Esophagus (tissue), 2 donors: ENCODE results near the gene SERINC5. TPM values are rescaled to one million over a fixed set of nuclear protein-coding genes. Genes with fewer than 3 reads are reported as not detected.
"Not testable (repeated sequence)": the region's sequence is repeated elsewhere in the genome, so short reads cannot be mapped to it uniquely, and the experiment has no call there.

ENCODE experiments used
- H3K27ac ChIP-seq, 2 donors: one replicate each; pipeline ENCODE4 v1.5.1; 2013; ENCODE audit warnings: low read depth in 2 of 2, mild to moderate bottlenecking in 2 of 2, inconsistent platforms in 1 of 2, low read length in 1 of 2, moderate library complexity in 1 of 2
- H3K27me3 ChIP-seq, 2 donors: one replicate each; pipeline ENCODE4 v1.6.1; 2013; ENCODE audit warnings: low read length in 2 of 2, control low read depth in 1 of 2, mild to moderate bottlenecking in 1 of 2; ENCODE audit not compliant: insufficient read depth in 2 of 2, control insufficient read depth in 1 of 2
- H3K36me3 ChIP-seq, 2 donors: one replicate each; pipeline ENCODE4 v1.6.1; 2013; ENCODE audit warnings: low read length in 1 of 2; ENCODE audit not compliant: control insufficient read depth in 2 of 2, insufficient read depth in 2 of 2
- H3K4me1 ChIP-seq, 2 donors: one replicate each; pipeline ENCODE4 v1.6.1; 2013; ENCODE audit warnings: low read length in 1 of 2; ENCODE audit not compliant: control insufficient read depth in 2 of 2, insufficient read depth in 2 of 2
- H3K4me3 ChIP-seq, 2 donors: one replicate each; pipeline ENCODE4 v1.5.1; 2013; ENCODE audit warnings: low read length in 2 of 2, mild to moderate bottlenecking in 2 of 2, low read depth in 1 of 2, moderate library complexity in 1 of 2
- H3K9me3 ChIP-seq, 2 donors: one replicate each; pipeline ENCODE4 v1.6.1; 2013; ENCODE audit warnings: mild to moderate bottlenecking in 2 of 2, low read depth in 1 of 2, low read length in 1 of 2, moderate library complexity in 1 of 2; ENCODE audit not compliant: control insufficient read depth in 2 of 2, insufficient read depth in 1 of 2
- WGBS, 2 donors: extraction: QIAGEN DNeasy Blood & Tissue Kit; methylation state at CpG; one replicate each; pipeline ENCODE4 v1.1.7; 2013; 5-methylcytosine and 5-hydroxymethylcytosine counted together
- polyA plus RNA-seq, 2 donors: library from polyadenylated mRNA; stranded (reverse); fragments of 200-250 nt; gene quantifications; one replicate each; pipeline ENCODE4 v1.2.3, GENCODE V29; 2013
- donor health status: healthy with polysubstance abuse.
- donor health status: Bipolar disorder and iron deficiency.

SERINC5 gene
- polyA plus RNA-seq, 2 donors, result 10.8 to 11.7 TPM

DNA sequence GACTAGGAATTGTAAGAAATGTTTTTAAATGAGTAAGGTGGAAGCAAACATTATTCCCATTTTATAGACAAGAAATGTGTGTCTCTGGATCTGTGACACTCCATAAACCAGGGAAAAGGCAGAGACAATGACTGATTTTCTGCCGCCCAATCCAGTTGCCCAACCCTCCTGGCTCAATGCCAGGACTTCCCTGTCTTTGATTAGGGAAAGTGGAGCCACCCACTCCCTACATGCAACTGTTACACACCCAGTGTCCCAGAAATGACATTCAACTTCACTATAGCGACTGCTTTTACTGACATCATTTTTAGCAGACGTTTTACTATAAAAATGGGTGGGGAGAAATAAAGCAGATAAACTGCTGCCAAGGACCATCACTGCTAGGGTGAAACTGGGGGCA is 141.0 kb downstream of the SERINC5 start:
- H3K4me1 ChIP-seq, result peaks cover 0 to 2% of the 10 kb centered on the region in 2 donors
- no peaks in the 10 kb centered on the region for H3K27me3 ChIP-seq
- H3K36me3 ChIP-seq, result no peaks in the 10 kb centered on the region
- WGBS, 2 donors, result 61 to 69% methylated on average over 3 of the region's 3 CpGs
- H3K9me3 ChIP-seq, result no peaks in the 10 kb centered on the region
- no peak overlapping the region for H3K4me3 ChIP-seq
- no peak overlapping the region for H3K27ac ChIP-seq

DNA sequence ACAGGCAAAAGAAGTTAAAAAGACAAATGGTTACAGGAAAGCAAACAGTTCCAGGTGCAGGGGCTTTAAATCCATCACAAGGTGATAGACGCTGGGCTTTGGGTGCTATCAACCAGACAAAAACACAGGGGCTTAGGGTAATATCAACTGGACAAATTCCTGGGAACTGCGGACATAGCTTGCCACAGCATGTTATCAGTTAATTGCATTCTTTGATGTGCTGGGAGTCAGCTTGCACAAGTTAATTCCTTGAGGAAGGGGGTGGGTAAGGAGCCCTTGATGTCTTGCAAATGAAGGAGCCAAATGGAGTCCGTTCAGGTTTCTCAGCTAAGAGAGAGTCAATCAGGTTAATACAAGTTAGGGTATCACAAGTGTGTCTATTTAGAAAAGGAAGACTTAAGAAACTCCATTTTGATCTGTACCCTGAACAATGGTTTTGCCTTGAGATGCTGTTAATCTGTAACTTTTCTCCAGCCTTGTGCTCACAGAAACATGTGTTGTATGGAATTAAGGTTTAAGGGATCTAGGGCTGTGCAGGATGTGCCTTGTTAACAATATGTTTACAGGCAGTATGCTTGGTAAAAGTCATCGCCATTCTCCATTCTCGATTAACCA is 144.4 kb downstream of the SERINC5 start:
- WGBS, 2 donors, result 53 to 57% methylated on average over 5 of the region's 5 CpGs
- not testable (repeated sequence) for H3K36me3 ChIP-seq

DNA sequence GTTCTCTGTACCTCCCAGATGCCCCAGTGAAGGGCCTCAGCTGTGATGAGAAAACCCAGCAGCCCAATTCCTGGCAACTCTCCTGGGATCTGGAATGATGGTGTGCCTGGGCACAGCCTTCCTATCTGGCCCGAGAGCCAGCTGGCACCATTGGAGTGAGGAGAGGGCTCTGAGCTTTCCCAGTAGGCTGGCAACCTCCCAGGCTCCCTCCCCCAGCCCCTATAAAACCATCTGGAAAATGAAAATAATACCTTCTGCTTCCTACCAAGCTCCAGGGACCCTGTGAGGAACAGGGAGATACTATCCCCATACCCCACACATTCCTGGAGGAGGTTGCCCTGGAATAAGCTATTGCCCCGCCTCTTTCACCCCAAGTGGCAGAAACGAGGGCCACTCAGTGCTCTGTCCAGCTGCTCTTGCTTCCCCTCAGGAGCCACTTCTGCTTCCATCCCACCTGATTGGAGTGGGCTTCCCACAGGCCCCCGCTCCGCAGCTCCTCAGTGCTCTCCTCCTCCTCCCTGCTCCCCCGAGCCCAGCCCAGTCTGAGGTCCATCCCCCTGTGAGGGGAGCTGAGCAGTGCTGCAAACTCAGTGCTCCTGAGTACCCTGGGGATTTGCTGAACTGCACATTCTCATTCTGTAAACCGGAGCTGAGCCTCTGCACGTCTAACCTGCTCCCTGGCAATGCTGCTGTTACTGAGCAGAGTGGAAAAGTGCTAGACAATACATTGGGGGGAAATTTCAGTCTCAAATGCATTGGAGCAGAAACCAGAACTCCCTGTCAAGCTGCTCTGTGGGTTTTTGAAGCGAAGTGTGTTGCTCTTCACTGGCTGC is 146.0 kb downstream of the SERINC5 start:
- H3K27me3 ChIP-seq, result no peaks in the 10 kb centered on the region
- WGBS, 2 donors, result 46 to 52% methylated on average over 9 of the region's 9 CpGs
- H3K27ac ChIP-seq, result no peak overlapping the region
- H3K4me3 ChIP-seq, result no peak overlapping the region
- H3K36me3 ChIP-seq, result no peaks in the 10 kb centered on the region
- H3K9me3 ChIP-seq, result no peaks in the 10 kb centered on the region
- H3K4me1 ChIP-seq, result peaks cover 1 to 2% of the 10 kb centered on the region in 2 donors

More for the DNA sequence above, 144.4 kb downstream of the SERINC5 start:
- not testable (repeated sequence) for H3K4me1 ChIP-seq, H3K9me3 ChIP-seq, H3K4me3 ChIP-seq, H3K27ac ChIP-seq, H3K27me3 ChIP-seq

DNA sequence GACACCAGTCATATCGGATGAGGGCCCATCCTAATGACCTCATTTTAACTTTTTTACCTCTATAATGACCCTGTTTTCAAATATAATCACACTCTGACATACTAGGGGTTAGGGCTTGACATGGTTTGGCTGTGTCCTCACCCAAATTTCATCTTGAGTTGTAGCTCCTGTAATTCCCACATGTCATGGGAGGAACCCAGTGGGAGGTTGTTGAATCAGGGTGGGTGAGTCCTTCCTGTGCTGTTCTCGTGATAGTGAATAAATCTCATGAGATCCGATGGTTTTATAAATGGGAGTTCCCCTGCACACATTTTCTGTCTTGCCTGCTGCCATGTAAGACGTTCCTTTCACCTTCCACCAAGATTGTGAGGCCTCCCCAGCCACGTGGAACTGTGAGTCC is 148.9 kb downstream of the SERINC5 start:
- Histone ChIP-seq H3K4me1 (peaks cover 0 to 2% of the 10 kb centered on the region in 2 donors), H3K27me3 (no peaks in the 10 kb centered on the region), H3K36me3 (no peaks in the 10 kb centered on the region), H3K27ac (no peak overlapping the region), H3K9me3 (no peaks in the 10 kb centered on the region), H3K4me3 (no peak overlapping the region)
- 73 to 76% methylated on average over 5 of the region's 5 CpGs for WGBS, 2 donors

DNA sequence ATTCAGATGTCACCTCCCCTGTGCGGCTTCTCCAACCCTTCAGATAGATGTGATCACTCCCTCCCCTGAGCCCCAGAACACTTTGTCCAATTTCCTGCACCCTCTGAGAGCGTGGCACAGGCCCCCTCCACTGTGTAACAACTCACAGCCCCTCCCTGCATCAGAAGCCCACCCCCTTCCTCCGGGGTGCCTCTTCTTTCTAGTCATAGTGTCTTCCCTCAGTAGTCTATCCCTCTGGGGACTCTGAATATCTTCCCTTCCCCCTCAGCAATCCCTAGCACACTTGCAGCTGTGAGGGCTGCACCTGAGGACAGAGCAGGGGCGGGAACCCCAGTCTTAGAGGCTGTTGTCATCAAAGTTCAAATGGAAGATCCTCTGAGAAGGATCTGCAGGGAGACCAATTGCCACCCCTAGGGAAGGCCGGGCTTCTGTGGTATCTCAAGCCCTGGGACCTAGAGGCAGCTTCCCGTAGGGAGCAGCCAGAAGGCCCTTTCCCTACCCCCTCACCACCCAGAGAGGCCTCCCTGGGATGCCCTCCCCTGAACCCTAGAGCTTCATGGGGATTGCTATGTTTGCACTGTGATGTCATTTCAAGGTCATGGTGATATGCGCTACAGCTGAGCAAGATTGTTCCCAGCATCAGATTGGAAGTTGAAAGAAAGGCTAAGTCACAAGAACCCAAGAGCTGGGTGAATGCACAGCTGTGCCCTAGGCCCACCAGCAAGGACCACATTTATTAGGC is 150.0 kb downstream of the SERINC5 start:
- H3K4me1 ChIP-seq, result peaks cover 0 to 2% of the 10 kb centered on the region in 2 donors
- no peaks in the 10 kb centered on the region for H3K9me3 ChIP-seq
- no peaks in the 10 kb centered on the region for H3K36me3 ChIP-seq
- 75 to 87% methylated on average over 7 of the region's 7 CpGs for whole genome bisulfite sequencing, 2 donors
- H3K27me3 ChIP-seq, result no peaks in the 10 kb centered on the region
- no peak overlapping the region for H3K27ac ChIP-seq
- no peak overlapping the region for H3K4me3 ChIP-seq

DNA sequence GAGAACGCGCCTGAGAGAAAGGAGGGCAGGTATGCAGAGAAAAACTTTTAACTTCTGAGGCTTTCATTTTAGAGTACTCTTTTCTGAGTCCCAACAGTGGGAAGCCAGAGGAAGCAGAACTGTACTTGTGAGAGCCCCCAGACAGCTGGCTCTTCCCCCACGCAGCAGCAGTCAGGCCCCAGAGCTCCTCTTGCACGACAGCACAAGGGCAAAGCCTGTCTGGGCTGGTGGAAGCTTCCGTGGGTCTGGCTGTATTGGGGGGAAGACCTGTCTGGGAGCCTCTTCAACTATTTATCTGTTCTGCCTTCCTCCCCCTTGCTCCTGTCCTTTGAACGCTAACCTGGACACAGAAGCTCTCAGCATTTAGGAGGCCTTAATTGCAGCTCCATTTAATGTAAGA is 152.5 kb downstream of the SERINC5 start:
- H3K4me3 ChIP-seq, result no peak overlapping the region
- H3K9me3 ChIP-seq, result no peaks in the 10 kb centered on the region
- H3K27ac ChIP-seq, result no peak overlapping the region
- no peaks in the 10 kb centered on the region for H3K4me1 ChIP-seq
- no peaks in the 10 kb centered on the region for H3K27me3 ChIP-seq
- WGBS, 2 donors, result 87% methylated on average over 6 of the region's 6 CpGs
- H3K36me3 ChIP-seq, result no peaks in the 10 kb centered on the region

DNA sequence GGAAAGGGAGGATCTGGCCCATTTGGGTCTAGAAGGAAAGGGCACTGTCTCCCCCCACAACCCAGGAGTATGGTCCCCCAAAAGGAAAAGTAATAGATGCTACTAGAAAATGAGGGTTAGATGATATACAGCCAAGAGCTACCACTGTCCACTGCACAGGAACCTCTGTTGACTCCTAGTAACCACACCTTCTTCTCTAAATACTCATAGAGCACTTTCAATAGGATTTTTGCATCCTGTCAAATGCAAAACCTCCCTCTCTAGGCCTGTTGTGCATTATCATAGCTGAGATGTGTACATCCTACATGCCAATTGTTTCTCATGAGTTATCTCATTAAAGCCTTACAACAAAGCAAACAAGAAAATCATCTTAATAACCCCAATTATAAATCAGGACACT is 153.9 kb downstream of the SERINC5 start:
- no peaks in the 10 kb centered on the region for H3K27me3 ChIP-seq
- no peak overlapping the region for H3K4me3 ChIP-seq
- no peaks in the 10 kb centered on the region for H3K36me3 ChIP-seq
- no peaks in the 10 kb centered on the region for H3K9me3 ChIP-seq
- H3K4me1 ChIP-seq, result no peaks in the 10 kb centered on the region
- no peak overlapping the region for H3K27ac ChIP-seq

DNA sequence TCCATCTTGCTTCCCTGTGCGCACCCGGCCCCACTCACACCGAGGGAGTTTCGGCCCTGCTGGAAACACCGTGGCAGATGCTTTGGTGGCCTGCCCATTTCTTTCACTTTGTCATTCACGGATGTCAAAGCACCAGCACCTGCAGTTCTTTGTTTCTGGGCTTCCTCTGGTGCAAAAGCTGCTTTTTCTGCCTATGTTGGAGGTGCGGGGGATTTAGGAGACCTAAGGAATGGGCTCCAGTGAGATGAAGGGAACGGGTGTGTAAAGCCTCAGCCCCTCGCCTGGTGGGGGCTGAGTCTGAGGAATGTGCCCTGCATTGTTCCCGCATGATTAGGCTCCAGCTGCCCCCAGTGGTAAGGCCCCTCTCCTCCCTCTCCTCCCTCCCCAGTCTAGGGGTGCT is 158.4 kb downstream of the SERINC5 start:
- no peaks in the 10 kb centered on the region for H3K4me1 ChIP-seq
- H3K4me3 ChIP-seq, result no peak overlapping the region
- 90 to 93% methylated on average over 10 of the region's 10 CpGs for WGBS, 2 donors
- no peaks in the 10 kb centered on the region for H3K27me3 ChIP-seq
- no peak overlapping the region for H3K27ac ChIP-seq
- H3K36me3 ChIP-seq, result no peaks in the 10 kb centered on the region
- no peaks in the 10 kb centered on the region for H3K9me3 ChIP-seq

DNA sequence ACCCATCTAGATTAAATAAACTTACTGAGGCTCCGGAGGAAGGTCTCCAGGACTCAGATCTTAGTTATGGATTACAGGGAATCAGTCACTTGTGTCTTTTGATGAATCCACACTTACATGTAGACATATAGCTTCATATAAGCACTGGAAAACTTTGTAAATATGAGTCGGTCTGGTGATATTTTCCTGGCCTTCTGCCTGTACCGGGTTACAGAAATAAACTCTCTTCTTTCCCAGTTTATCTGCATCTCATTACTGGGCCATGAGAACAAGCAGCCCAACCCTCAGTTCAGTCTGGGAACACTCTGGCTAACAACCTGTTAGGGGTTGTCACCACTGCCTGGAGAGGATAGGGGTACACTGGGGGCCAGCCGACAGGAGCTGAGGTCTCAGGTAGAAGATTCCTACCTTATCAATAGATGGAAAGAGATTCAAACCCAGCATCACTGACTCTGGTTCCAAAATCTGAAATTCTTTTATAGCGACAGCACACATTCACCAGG is 161.6 kb downstream of the SERINC5 start:
- no peaks in the 10 kb centered on the region for H3K36me3 ChIP-seq
- H3K4me1 ChIP-seq, result no peaks in the 10 kb centered on the region
- no peak overlapping the region for H3K27ac ChIP-seq
- WGBS, 2 donors, result 68 to 75% methylated on average over 5 of the region's 5 CpGs
- no peaks in the 10 kb centered on the region for H3K27me3 ChIP-seq
- no peak overlapping the region for H3K4me3 ChIP-seq
- no peaks in the 10 kb centered on the region for H3K9me3 ChIP-seq
